ENCODE results near the gene TP53I13.

GRCh38 chr17:29562615-29563014 lies 5.9 kb upstream of the TP53I13 start:
- no peak for TF ChIP-seq CTCF (IDR thresholded peaks at IDR 0.05 in 2 of 3, conservative IDR thresholded peaks at IDR 0.05 in 1 of 3; ENCODE audit: control insufficient read depth in 2 of 3, extremely low read depth in 1 of 3, insufficient read depth in 1 of 3, low read depth in 3 of 3, low read length in 3 of 3)
- no peak for TF ChIP-seq EP300 (IDR thresholded peaks at IDR 0.05; ENCODE audit: borderline replicate concordance in 1 of 2, control insufficient read depth in 1 of 2, low read depth in 2 of 2, low read length in 2 of 2)
- no peak for TF ChIP-seq EZH2 (IDR thresholded peaks at IDR 0.05; ENCODE audit: borderline replicate concordance, control insufficient read depth, low read depth, low read length)
- no peak for TF ChIP-seq HCFC1 (IDR thresholded peaks at IDR 0.05; ENCODE audit: low read length)
- TF ChIP-seq NBN (IDR thresholded peaks at IDR 0.05), result no peak
- TF ChIP-seq CEBPB (IDR thresholded peaks at IDR 0.05; ENCODE audit: borderline replicate concordance in 1 of 2, low read depth in 2 of 2, low read length in 2 of 2), result no peak
- TF ChIP-seq NR2C2 (IDR thresholded peaks at IDR 0.05; ENCODE audit: borderline replicate concordance, control insufficient read depth, insufficient read length, low read depth), result no peak
- TF ChIP-seq TCF12 (IDR thresholded peaks at IDR 0.05; ENCODE audit: low read depth, low read length), result no peak
- no peak for TF ChIP-seq POLR2A (IDR thresholded peaks at IDR 0.05; ENCODE audit: low read depth, low read length)
- TF ChIP-seq POLR2AphosphoS5 (IDR thresholded peaks at IDR 0.05; ENCODE audit: low read length), result no peak
- TF ChIP-seq E2F4 (IDR thresholded peaks at IDR 0.05; ENCODE audit: low read depth, low read length), result no peak
